Heart right ventricle (tissue), 16 donors: Measurements from ENCODE around the gene MFSD12. TPM values are rescaled to one million over a fixed set of nuclear protein-coding genes. Genes with fewer than 3 reads are reported as not detected.

ENCODE experiments used
- ATAC-seq, 8 donors: fragments of 200-7000 bp; cut with Tn5 transposase; one replicate each; pipeline ENCODE4 v1.9.1; 2020; ENCODE audit warnings: mild to moderate bottlenecking in 8 of 8, moderate library complexity in 8 of 8, moderate number of reproducible peaks in 1 of 8
- DNase-seq, 2 donors: peaks; one replicate each; pipeline ENCODE4 v3.0.0-alpha.2; 2020
- H3K27ac ChIP-seq, 10 donors: fragments of 200-600 bp; sonication (generic) in 2 of 10; one replicate each; pipeline versions ENCODE4 v1.5.0 to v1.8.0; 2020 to 2022; ENCODE audit warnings: mild to moderate bottlenecking in 3 of 10
- H3K27me3 ChIP-seq, 7 donors: fragments of 200-600 bp; one replicate each; pipeline ENCODE4 v1.8.0; 2021 to 2022; ENCODE audit warnings: mild to moderate bottlenecking in 2 of 7
- H3K36me3 ChIP-seq, 9 donors: fragments of 200-600 bp; sonication (generic) in 1 of 9; one replicate each; pipeline versions ENCODE4 v1.5.0 to v1.8.0; 2020 to 2022; ENCODE audit warnings: mild to moderate bottlenecking in 2 of 9
- H3K4me1 ChIP-seq, 9 donors: fragments of 200-600 bp; sonication (generic) in 1 of 9; one replicate each; pipeline versions ENCODE4 v1.5.0 to v1.8.0; 2020 to 2022; ENCODE audit warnings: mild to moderate bottlenecking in 4 of 9
- H3K4me3 ChIP-seq, 10 donors: fragments of 200-600 bp; sonication (generic) in 2 of 10; one replicate each; pipeline versions ENCODE4 v1.5.0 to v1.8.0; 2020 to 2022; ENCODE audit warnings: mild to moderate bottlenecking in 7 of 10, moderate library complexity in 2 of 10
- H3K9me3 ChIP-seq, 11 donors: fragments of 200-600 bp in 10 of 11; sonication (generic) in 2 of 11; one replicate each; pipeline versions ENCODE4 v1.5.0 to v1.8.0; 2013 to 2022; ENCODE audit warnings: mild to moderate bottlenecking in 2 of 11, control low read depth in 1 of 11, moderate library complexity in 1 of 11
- CTCF ChIP-seq, 9 donors: fragments of 200-600 bp; sonication (generic) in 2 of 9; IDR thresholded peaks; one replicate each; pipeline versions ENCODE4 v1.5.0 to v1.8.0; 2021 to 2022; ENCODE audit warnings: antibody characterized with exemption in 9 of 9, mild to moderate bottlenecking in 5 of 9, moderate library complexity in 1 of 9
- WGBS, 2 donors: extraction: QIAGEN DNeasy Blood & Tissue Kit; methylation state at CpG; one replicate each; pipeline ENCODE4 v1.1.7; 2013; ENCODE audit warnings: inconsistent platforms in 1 of 2; 5-methylcytosine and 5-hydroxymethylcytosine counted together
- intact Hi-C, 10 donors: fragments of 100-400 bp; cut with DNase I; formaldehyde crosslinking; loops; one replicate each; pipeline versions ENCODE4 v1.11.1 to v1.14.2; 2022
- polyA plus RNA-seq, 2 donors: library from polyadenylated mRNA; stranded (reverse); fragments of 200-250 nt; gene quantifications; one replicate each; pipeline ENCODE4 v1.2.3, GENCODE V29; 2013
- total RNA-seq, 10 donors: library from RNA; stranded (reverse); fragmentation: NEBNext Ultra II Directional in 3 of 10; extraction: Animal tissue kit (Norgen Biotek cat#: 25700) in 3 of 10; gene quantifications; one replicate each; pipeline versions ENCODE4 v1.2.1 to v1.2.4, GENCODE V29; 2021 to 2023
- donor health status: Arrhythmogenic right ventricular cardiomyopathy.
- donor health status: ischemic (EF 13 %, LVEDD 7.1; RV severe dilation, severe dysfunction).
- donor health status: healthy with polysubstance abuse.
- donor health status: DM: no; HTN: yes; CAD: no.
- donor health status: DM: no; HTN: no; CAD: no.
- donor health status: ischemic (EF 25% LVEDD 6.9; RV normal size, moderate dysfunction).
- donor health status: ischemic (EF 25% LVEDD 5.7; RV mildly dilated, moderate dysfunction).
- donor health status: healthy.
- donor health status: DM: yes; HTN: yes; CAD: no.
- donor health status: Ischemic cardiomyopathy.
- donor health status: ischemic (EF 35%, LVEDD 5.7; RV mildly dilated, moderate dysfunction).
- donor health status: nonischemic (EF 11% LVEDD 7.7; RV severe dilation, severe dysfunction).
- donor health status: DM: yes; HTN: yes; CAD: no.
- donor health status: PGD.
- donor health status: ischemic (EF 29% LVEDD 5.4; RV normal size, mild dysfunction).
- donor health status: nonischemic (EF 23%, LVEDD 6.1; RV moderate dilation, normal function).

MFSD12 gene
- total and polyA plus RNA-seq, 12 donors: 11.6 to 43.2 (median 22.1) TPM

DNA sequence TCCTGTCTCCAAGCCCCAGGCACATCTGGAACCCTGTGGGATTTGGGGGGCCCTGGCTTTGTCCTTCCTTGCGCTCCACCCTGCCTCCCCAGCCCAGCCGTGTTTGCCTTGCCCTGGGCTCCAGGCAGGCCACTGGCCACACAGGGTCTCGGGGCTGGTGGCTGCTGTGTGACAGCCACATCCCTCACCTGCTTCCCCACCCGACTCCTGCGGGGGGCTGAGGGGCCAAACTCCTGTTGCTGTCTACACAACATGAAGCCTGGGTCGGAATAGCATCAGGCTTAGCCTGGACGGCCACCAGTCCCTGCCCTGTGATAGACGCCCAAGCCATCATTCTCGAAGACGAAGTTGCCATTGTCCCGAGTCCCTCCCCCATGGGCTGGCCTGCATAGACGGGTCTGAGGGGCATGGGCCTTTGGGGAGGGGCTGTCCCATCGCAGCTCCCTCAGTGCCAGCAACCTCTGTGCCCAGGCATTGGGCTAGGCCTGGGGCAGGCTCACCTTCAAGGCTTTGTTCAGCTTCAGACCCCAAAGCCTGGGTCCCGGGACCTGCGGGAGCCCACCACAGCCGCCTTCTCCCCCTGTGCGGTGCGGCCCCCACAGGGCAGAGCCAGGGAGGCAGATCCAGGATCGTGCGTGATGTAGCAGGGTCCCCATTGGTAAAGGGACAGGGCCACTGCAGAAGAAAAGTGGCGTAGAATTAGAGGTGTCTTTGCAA is 33.9 kb downstream of the MFSD12 start:
- H3K27me3 ChIP-seq: no peaks in the 10 kb centered on the region
- ATAC-seq (no peak), DNase-seq (no peak)
- H3K27ac ChIP-seq: no peak overlapping the region
- H3K4me1 ChIP-seq: no peaks in the 10 kb centered on the region
- no peaks in the 10 kb centered on the region for H3K9me3 ChIP-seq
- no peak for TF ChIP-seq CTCF (IDR thresholded peaks at IDR 0.05)
- H3K36me3 ChIP-seq: peaks cover 0 to 90% (median 30%) of the 10 kb centered on the region in 9 donors
- no peak overlapping the region for H3K4me3 ChIP-seq
- 94 to 95% methylated on average over 21 of the region's 21 CpGs for WGBS, 2 donors
- intact Hi-C loops: no loop called here

- ATAC-seq: no peak
- intact Hi-C loops: no loop called here
- Histone ChIP-seq H3K4me1 (no peaks in the 10 kb centered on the region), H3K9me3 (no peaks in the 10 kb centered on the region), H3K27ac (no peak overlapping the region), H3K4me3 (no peak overlapping the region), H3K36me3 (peaks cover 0 to 83% (median 29%) of the 10 kb centered on the region in 9 donors), H3K27me3 (no peaks in the 10 kb centered on the region)
- 95% methylated on average over 36 to 40 of the region's 40 CpGs for WGBS, 2 donors
- no peak for TF ChIP-seq CTCF (IDR thresholded peaks at IDR 0.05)
- DNase-seq: no peak
These were observed 34.7 kb downstream of the MFSD12 start for GRCh38 chr19:3522421-3523360.

- no peaks in the 10 kb centered on the region for H3K27me3 ChIP-seq
- peaks cover 0 to 13% (median 0%) of the 10 kb centered on the region in 9 donors for H3K4me1 ChIP-seq
- no peak for DNase-seq
- no peak overlapping the region for H3K4me3 ChIP-seq
- no peak for ATAC-seq
- H3K27ac ChIP-seq: no peak overlapping the region
- no peaks in the 10 kb centered on the region for H3K9me3 ChIP-seq
- TF ChIP-seq CTCF (IDR thresholded peaks at IDR 0.05): no peak
- intact Hi-C loops: no loop called here
- 88% methylated on average over 7 of the region's 7 CpGs for WGBS, 2 donors
- H3K36me3 ChIP-seq: peaks cover 0 to 71% (median 16%) of the 10 kb centered on the region in 9 donors
These were observed 36.3 kb downstream of the MFSD12 start for GRCh38 chr19:3521104-3521445.

DNA sequence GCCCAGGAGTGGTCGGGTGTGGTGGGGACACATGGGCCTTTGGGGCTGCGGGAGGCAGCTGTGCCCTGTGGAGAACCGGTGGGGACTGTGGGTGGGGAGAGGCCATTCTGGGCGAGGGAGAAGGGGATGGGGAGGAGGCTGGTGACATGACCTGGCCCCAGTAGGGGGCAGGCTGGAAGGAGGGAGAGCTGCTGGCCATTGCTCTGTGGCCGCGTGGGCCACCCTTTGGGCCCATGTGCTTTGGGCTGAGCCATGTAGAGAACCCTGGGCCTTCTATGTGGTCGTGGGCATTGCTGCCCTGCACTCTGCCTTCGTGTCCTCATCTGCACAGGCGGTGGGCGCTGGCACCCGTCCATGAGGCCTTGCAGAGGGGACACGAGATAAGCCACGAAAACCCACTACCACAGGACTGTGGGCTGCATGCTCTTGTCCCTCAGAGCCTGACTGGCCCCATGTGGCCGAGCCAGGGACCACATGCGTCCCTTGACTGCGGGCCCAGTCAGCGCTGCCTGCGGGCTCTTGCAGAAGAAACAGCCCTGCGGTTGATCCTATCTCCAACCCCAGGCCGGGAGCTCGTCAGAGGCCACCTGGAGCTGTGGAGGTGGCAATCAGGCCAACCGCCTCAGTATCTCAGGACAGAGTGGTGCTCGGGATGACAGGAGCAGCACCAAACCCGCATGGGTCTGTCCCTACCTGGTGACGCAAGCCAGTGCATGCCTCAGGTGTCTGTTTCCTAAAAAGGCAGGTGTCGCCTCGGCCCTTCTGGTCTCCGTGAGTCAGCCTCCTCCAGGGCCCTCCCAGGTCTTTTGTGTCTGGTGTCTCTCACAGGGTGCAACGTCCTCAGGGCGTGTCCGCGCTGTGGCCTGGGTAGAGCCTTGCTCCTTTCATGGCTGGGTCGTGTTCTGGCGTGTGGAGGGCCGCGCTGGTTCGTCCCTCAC is 37.0 kb downstream of the MFSD12 start:
- no peak for TF ChIP-seq CTCF (IDR thresholded peaks at IDR 0.05)
- peaks cover 0 to 16% (median 0%) of the 10 kb centered on the region in 9 donors for H3K4me1 ChIP-seq
- intact Hi-C loops: no loop called here
- no peak overlapping the region for H3K27ac ChIP-seq
- 79 to 85% methylated on average over 37 of the region's 37 CpGs for WGBS, 2 donors
- H3K9me3 ChIP-seq: no peaks in the 10 kb centered on the region
- H3K27me3 ChIP-seq: no peaks in the 10 kb centered on the region
- peak in 1 of 8 donors; percentile 9 for ATAC-seq
- H3K36me3 ChIP-seq: peaks cover 0 to 66% (median 13%) of the 10 kb centered on the region in 9 donors
- no peak overlapping the region for H3K4me3 ChIP-seq
- no peak for DNase-seq
